ENCODE data around the gene PDGFC. TPM values are rescaled to one million over a fixed set of nuclear protein-coding genes. Genes with fewer than 3 reads are reported as not detected.
A peak's percentile ranks its signal among the peaks of the same experiment; 100 is the strongest.

PDGFC gene
- total and polyA plus RNA-seq, 2 of the 13 experiments (the other 11 are each of a cell fraction or from before 2014, with no cell fraction given), result 4.6 to 9.1 TPM

DNA sequence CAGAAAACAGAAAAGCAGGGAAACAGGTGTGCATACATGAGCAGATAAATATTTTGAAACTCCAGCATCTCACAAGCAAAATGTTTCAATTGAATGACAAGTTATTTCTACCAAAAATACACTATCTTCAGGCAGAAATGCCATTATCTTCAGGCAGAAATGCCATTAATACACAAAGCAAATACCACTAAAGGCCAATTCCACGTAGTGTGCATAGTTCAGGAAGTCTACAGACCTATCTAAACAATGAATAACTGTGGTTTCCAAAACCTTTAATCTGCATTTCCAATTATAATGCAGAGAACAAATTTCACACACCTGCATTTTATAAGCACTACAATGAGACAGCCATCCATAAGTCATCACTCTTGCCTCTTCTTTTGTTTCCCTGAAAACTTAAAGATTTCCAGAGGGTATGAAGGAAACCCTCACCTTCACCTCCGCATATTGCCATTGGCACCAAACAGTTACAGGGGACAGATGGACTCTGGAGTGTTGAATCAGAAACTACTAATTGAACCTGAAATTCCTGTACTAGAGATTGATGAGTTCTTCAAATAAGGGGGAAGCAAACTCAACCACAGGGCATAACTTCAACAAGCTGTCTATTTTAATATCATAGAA lies 179.0 kb downstream of the PDGFC start (continued):
- no peak for TF ChIP-seq SNAPC2 (CRISPR knock-in tag; IDR thresholded peaks at IDR 0.05)
- peak; percentile 24; the same call in 1 of the 2 replicates for TF ChIP-seq RARA (CRISPR knock-in tag; IDR thresholded peaks at IDR 0.05)
- no peak for TF ChIP-seq FOXJ3 (CRISPR knock-in tag; IDR thresholded peaks at IDR 0.05; ENCODE audit: borderline replicate concordance)
- TF ChIP-seq, protein P1, sequence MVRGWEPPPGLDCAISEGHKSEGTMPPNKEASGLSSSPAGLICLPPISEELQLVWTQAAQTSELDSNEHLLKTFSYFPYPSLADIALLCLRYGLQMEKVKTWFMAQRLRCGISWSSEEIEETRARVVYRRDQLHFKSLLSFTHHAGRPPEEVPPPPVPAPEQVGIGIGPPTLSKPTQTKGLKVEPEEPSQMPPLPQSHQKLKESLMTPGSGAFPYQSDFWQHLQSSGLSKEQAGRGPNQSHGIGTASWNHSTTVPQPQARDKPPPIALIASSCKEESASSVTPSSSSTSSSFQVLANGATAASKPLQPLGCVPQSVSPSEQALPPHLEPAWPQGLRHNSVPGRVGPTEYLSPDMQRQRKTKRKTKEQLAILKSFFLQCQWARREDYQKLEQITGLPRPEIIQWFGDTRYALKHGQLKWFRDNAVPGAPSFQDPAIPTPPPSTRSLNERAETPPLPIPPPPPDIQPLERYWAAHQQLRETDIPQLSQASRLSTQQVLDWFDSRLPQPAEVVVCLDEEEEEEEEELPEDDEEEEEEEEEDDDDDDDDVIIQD (CRISPR knock-in tag; IDR thresholded peaks at IDR 0.05; ENCODE audit: low read depth), result no peak
- TF ChIP-seq ZNF296 (CRISPR knock-in tag; conservative IDR thresholded peaks at IDR 0.05), result no peak
- no peak for TF ChIP-seq GPN1 (CRISPR knock-in tag; IDR thresholded peaks at IDR 0.05; ENCODE audit: borderline replicate concordance)
- peak; percentile 53; the same call in 1 of the 2 replicates for TF ChIP-seq SOX5 (CRISPR knock-in tag; IDR thresholded peaks at IDR 0.05; ENCODE audit: borderline replicate concordance)
- TF ChIP-seq ZMYM4 (CRISPR knock-in tag; IDR thresholded peaks at IDR 0.05), result no peak
- TF ChIP-seq GZF1 (CRISPR knock-in tag; IDR thresholded peaks at IDR 0.05), result no peak
- TF ChIP-seq ZFP36L1 (CRISPR knock-in tag; IDR thresholded peaks at IDR 0.05), result no peak
- TF ChIP-seq CC2D1A (CRISPR knock-in tag; IDR thresholded peaks at IDR 0.05), result no peak
- TF ChIP-seq ZNF335 (CRISPR knock-in tag; IDR thresholded peaks at IDR 0.05), result no peak
- TF ChIP-seq ZFP41 (CRISPR knock-in tag; IDR thresholded peaks at IDR 0.05; ENCODE audit: borderline replicate concordance), result no peak
- TF ChIP-seq CBX1 (IDR thresholded peaks at IDR 0.05; ENCODE audit: low read depth), result no peak
- TF ChIP-seq IRX3 (CRISPR knock-in tag; IDR thresholded peaks at IDR 0.05; ENCODE audit: borderline replicate concordance, low read depth), result no peak
- TF ChIP-seq TBP (CRISPR knock-in tag; IDR thresholded peaks at IDR 0.05), result no peak
- no peak for TF ChIP-seq BORCS8-MEF2B (CRISPR knock-in tag; IDR thresholded peaks at IDR 0.05)
- TF ChIP-seq MAZ (IDR thresholded peaks at IDR 0.05; ENCODE audit: borderline replicate concordance, low read depth, low read length), result no peak
- no peak for TF ChIP-seq MAZ (CRISPR knock-in tag; IDR thresholded peaks at IDR 0.05; ENCODE audit: low read depth)
- TF ChIP-seq ZNF44 (CRISPR knock-in tag; IDR thresholded peaks at IDR 0.05), result no peak
- no peak for TF ChIP-seq HDAC6 (IDR thresholded peaks at IDR 0.05; ENCODE audit: low read depth, low read length)
- TF ChIP-seq ZNF879 (CRISPR knock-in tag; IDR thresholded peaks at IDR 0.05), result no peak
- TF ChIP-seq NKX3-1 (CRISPR knock-in tag; IDR thresholded peaks at IDR 0.05), result no peak
- no peak for TF ChIP-seq LCORL (IDR thresholded peaks at IDR 0.05)
- TF ChIP-seq LCORL (CRISPR knock-in tag; IDR thresholded peaks at IDR 0.05), result 0 out of 2 replicates have a peak, but pooled peaks have one; percentile 21
- TF ChIP-seq, protein P2, sequence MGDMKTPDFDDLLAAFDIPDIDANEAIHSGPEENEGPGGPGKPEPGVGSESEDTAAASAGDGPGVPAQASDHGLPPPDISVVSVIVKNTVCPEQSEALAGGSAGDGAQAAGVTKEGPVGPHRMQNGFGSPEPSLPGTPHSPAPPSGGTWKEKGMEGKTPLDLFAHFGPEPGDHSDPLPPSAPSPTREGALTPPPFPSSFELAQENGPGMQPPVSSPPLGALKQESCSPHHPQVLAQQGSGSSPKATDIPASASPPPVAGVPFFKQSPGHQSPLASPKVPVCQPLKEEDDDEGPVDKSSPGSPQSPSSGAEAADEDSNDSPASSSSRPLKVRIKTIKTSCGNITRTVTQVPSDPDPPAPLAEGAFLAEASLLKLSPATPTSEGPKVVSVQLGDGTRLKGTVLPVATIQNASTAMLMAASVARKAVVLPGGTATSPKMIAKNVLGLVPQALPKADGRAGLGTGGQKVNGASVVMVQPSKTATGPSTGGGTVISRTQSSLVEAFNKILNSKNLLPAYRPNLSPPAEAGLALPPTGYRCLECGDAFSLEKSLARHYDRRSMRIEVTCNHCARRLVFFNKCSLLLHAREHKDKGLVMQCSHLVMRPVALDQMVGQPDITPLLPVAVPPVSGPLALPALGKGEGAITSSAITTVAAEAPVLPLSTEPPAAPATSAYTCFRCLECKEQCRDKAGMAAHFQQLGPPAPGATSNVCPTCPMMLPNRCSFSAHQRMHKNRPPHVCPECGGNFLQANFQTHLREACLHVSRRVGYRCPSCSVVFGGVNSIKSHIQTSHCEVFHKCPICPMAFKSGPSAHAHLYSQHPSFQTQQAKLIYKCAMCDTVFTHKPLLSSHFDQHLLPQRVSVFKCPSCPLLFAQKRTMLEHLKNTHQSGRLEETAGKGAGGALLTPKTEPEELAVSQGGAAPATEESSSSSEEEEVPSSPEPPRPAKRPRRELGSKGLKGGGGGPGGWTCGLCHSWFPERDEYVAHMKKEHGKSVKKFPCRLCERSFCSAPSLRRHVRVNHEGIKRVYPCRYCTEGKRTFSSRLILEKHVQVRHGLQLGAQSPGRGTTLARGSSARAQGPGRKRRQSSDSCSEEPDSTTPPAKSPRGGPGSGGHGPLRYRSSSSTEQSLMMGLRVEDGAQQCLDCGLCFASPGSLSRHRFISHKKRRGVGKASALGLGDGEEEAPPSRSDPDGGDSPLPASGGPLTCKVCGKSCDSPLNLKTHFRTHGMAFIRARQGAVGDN (CRISPR knock-in tag; IDR thresholded peaks at IDR 0.05), result no peak
- TF ChIP-seq, protein P3, sequence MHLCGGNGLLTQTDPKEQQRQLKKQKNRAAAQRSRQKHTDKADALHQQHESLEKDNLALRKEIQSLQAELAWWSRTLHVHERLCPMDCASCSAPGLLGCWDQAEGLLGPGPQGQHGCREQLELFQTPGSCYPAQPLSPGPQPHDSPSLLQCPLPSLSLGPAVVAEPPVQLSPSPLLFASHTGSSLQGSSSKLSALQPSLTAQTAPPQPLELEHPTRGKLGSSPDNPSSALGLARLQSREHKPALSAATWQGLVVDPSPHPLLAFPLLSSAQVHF (CRISPR knock-in tag; IDR thresholded peaks at IDR 0.05), result no peak
- TF ChIP-seq KDM5A (IDR thresholded peaks at IDR 0.05; ENCODE audit: borderline replicate concordance, low read length), result no peak

Data from HepG2 (cell line).